HFF-Myc (cell line): ENCODE measurements around the gene ANGPTL2.

Experiments
- DNase-seq: peaks from one replicate; pipeline ENCODE4 v3.0.0-alpha.2; 2011; ENCODE audit warnings: low read depth; ENCODE audit errors: extremely low read depth
- H3K4me3 ChIP-seq: replicated peaks from 2 replicates; pipeline ENCODE4 v1.5.1; 2011; ENCODE audit warnings: low read depth, mild to moderate bottlenecking, control low read depth, low read length
- TF ChIP-seq, protein P1 (sequence below): IDR thresholded peaks from 2 replicates; pipeline ENCODE4 v1.5.1; 2012; ENCODE audit warnings: mild to moderate bottlenecking, low read depth, low read length, control low read depth; ENCODE audit errors: missing control alignments

ANGPTL2 gene

DNA sequence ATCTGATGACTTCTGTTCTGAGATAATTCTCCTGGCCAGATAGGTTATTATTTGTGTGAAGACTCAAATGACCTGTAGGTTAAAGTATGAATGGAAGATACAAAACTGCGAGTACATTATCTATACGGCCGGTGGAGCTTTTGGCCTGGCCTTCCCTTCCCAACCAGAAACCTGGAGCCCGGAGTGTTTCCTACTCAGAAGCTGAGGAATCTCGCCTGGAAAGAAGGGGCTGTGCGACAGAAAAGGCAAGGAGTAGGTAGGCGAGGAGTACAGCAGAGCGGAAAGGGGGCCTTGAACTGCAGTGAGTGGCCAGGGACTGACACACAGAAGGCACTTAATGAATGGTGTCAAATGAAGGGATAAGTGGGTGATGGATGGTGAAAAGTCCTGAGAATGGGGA lies 34.6 kb downstream of the ANGPTL2 start:
- no peak overlapping the region for H3K4me3 ChIP-seq
- TF ChIP-seq, protein P1, sequence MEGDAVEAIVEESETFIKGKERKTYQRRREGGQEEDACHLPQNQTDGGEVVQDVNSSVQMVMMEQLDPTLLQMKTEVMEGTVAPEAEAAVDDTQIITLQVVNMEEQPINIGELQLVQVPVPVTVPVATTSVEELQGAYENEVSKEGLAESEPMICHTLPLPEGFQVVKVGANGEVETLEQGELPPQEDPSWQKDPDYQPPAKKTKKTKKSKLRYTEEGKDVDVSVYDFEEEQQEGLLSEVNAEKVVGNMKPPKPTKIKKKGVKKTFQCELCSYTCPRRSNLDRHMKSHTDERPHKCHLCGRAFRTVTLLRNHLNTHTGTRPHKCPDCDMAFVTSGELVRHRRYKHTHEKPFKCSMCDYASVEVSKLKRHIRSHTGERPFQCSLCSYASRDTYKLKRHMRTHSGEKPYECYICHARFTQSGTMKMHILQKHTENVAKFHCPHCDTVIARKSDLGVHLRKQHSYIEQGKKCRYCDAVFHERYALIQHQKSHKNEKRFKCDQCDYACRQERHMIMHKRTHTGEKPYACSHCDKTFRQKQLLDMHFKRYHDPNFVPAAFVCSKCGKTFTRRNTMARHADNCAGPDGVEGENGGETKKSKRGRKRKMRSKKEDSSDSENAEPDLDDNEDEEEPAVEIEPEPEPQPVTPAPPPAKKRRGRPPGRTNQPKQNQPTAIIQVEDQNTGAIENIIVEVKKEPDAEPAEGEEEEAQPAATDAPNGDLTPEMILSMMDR: no peak
- no peak for DNase-seq

DNA sequence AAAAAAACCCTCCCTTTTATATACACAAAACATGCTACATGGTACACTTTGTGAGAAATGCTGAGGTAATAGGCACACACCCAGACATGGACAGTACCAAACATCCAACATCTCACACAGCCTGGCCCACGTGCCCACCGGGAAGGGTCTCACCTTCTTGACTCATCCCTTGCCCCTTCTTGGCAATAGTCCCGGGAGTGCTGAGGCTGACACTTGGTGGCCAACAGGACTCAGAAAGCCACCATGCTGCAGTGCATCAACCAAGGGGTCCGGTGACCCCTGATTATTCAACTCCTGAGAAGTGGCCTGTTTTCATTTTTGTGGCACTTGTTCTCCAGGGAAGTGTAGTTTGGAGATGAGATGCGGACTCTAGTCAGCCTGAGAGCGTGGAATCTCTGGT lies 35.0 kb downstream of the ANGPTL2 start:
- TF ChIP-seq, protein P1: no peak
- no peak for DNase-seq
- H3K4me3 ChIP-seq: no peak overlapping the region

DNA sequence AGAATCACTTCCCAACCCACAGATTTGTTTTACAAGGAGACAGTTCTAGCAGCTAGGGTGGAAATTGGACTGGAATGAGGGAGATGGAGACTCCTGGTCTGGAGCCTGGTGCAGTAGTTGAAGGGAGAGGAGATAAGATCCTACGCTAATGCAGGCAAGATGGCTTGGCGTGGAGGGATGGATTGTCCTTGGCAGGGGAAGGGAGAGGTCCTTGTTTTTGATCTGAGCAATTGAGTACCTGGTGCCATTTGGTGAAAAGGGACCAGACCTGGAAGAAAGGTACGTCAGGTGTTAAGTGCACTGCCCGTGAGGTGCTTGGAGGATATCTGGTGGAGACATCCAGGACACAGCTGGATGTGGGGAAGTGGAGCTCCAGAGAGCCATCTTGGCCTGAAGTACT lies 35.7 kb downstream of the ANGPTL2 start:
- H3K4me3 ChIP-seq: no peak overlapping the region
- DNase-seq: no peak
- TF ChIP-seq, protein P1: no peak

DNA sequence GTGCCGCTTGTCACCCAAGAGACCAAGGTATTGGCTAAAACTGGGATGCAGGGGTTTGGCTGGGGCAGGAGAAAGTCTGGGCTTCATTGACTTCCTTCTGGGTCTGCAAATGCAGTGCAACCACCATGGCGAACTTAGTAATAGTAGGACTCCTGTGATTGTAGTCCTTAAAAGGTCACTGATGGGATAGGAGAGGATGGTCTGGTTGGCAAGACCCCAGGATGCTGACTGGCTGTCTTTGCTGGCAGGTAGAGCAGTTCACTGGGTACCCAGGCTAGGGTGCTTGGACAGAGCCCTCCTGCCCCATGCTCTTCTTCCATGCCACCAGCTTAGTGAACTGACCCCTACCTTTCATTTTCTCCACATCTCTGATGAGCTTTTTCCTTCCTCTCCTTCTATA lies 37.2 kb downstream of the ANGPTL2 start:
- no peak for DNase-seq
- TF ChIP-seq, protein P1: no peak

DNA sequence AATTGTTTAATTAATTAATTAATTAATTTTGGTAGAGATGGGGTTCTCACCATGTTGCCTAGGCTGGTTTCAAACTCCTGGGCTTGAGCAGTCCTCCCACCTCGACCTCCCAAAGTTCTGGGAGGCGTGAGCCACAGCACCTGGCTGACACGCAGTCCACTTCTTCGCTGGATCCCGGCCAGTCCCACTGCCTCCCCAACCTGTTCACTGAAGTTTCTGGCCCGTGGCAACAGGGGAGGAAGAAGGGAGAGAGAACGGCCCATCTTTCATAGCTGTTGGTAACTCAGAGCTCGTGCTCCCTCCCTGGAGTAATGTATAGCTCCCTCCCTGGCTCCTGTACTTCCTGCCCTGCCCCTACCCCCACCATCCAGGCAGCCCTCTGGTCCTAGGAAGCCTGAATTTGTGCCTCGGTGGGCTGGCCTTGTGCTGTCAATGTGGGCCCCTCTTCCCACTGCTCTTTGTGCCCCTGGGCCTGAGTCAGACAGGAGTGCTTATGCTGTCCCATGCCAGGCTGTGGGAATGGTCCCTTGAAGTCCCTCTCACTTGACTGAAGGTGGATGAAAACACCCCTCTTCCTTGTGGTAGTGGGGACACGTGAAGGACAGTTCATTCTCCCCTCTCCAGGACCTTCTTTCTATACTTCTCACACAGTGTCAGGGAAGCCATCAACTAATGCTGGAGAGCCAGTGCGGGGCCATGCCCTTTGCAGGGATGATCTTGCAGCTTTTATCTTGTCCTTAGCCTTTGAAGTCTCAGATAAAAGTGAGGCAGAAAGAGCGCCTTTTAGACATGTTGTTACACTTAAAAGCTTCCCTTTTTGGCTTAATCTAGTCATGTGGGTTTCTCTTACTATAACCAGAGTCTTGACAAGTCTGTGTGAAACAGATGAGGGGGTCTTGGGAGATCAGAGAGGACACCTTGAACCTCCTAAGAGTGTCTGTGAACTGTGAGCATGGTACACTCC lies 38.1 kb downstream of the ANGPTL2 start:
- no peak overlapping the region for H3K4me3 ChIP-seq
- TF ChIP-seq, protein P1: no peak
- DNase-seq: no peak

More for the DNA sequence above, 37.2 kb downstream of the ANGPTL2 start:
- H3K4me3 ChIP-seq: no peak overlapping the region

DNA sequence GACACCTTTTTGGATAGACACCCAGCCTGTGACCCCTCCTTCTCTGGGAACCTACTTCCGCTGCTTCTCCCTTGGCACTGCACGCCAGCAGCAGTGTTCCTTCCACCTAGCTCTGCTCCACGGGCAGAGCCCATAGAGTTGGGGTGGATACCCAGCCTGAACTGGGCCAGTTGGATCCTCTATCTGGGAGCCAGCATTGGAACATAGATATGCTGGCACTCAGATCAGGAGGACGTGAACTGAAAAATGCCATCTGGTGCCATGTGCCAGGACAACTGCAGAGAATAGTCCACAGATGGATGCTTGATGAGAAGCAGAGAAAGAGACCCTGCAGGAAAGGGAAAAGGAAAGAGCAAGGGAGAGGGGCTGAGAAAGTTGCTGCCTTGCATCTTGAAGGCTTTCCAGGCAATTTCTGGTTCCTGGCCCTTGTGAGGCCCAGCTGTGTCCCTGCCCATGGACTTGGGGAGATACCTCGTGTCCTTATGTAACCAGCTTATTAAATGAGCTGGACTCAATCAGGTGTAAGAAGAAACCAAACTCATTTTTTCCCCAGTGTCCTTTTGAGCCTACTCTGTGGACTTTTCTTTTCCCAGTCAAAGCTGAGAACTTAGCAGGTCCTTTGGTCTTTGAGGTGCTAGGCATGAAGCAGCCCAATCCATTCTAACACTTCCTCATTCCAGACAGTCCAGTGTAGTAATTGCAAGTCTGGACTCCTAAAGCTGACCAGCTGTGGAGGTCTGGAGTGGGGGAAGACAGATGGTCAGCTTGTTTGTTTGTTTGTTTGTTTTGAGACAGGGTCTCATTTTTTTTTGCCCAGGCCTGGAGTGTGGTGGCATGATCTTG lies 39.1 kb downstream of the ANGPTL2 start:
- H3K4me3 ChIP-seq: no peak overlapping the region
- TF ChIP-seq, protein P1: no peak
- no peak for DNase-seq
